HG03520 (cell line): Measurements from ENCODE around the gene NRSN2.
A peak's percentile ranks its signal among the peaks of the same experiment; 100 is the strongest.

ENCODE experiments used
- ATAC-seq: cut with Tn5 transposase; IDR thresholded peaks from one replicate; pipeline ENCODE4 v1.9.1; 2021; ENCODE audit warnings: mild to moderate bottlenecking, moderate library complexity; ENCODE audit not compliant: unreplicated experiment

NRSN2 gene

GRCh38 chr20:346640-347316 is at the start of gene NRSN2:
NRSN2 (plus strand) TSS chr20:347111; CDS start chr20:349644, 2,533 bp downstream.
- ATAC-seq = no peak

GRCh38 chr20:297925-298775 is 48.8 kb upstream of the NRSN2 start:
- peak; percentile 20 for ATAC-seq

GRCh38 chr20:298776-299391 is 48.0 kb upstream of the NRSN2 start:
- no peak for ATAC-seq

- no peak for ATAC-seq
These were observed 46.4 kb upstream of the NRSN2 start for GRCh38 chr20:300345-300990.

GRCh38 chr20:301886-302848 is 44.7 kb upstream of the NRSN2 start:
- no peak for ATAC-seq

DNA sequence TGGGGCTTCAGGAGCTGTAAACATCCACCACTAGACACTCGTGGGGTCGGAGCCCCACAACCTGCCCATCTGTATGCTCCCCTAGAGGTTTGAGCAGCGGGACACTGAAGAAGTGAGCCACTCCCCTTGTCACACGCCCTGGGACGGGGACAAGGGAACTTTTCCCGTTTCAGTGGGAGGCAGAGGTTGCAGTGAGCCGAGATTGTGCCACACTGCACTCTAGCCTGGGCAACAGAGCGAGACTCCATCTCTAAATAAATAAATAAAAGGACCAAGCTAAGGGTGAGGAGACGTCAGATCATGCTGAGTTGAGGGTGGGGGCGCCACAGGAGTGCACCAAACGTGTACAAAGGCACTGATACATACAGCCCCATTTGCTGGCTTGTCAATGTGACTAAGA is 41.2 kb upstream of the NRSN2 start:
- no peak for ATAC-seq

DNA sequence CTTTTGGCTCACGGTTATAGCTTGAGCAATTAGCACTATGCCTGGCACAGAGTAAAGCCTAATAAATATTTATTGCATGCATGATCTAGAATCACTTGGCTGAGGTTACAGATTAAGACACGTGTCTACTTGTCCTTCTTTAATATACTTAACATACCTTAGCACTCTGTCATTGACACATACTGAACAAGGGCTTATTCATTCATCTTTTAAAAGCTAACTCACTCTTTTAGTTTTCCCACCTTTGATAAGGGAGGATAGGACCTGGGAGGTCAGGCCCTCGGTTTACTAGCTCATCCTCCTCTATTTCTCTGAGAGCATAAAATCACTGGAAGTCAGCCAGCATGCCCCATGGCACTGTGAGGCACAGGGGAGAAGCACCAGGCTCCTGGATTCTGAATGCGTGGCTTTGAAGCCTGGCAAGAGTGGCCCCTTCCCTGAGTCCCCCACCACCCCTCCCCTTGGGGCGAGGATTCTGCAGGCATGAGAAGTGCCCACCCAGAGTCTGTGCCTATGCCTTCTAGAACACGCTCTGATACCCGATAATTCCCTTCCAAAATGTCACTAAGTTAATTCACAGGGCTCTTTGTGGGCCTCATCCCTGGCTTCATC is 38.4 kb upstream of the NRSN2 start:
- no peak for ATAC-seq

DNA sequence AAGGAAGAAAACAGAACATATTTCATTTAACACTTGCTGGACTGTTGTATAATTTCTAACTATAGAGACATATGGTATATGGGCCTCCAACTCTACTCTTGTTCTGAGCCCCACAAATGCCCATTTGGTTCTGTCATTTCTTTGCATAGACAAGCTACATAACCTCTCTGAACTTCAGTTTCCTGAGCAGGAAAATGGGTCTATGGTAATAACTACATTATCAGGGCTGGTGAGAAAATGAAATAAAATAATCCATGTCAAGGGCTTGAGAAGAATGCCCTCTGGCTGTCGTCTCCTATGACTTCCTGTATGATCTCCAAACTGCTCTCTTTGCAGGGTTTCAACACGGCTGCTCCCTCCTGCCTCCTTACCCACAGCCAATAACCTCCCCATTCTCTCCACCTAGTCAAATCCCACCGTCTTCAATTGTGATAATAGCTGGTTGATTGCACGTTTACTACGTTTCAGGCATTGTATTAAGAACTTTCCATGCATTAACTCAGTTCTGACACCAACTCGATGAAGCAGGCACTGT is 37.5 kb upstream of the NRSN2 start:
- ATAC-seq = no peak

DNA sequence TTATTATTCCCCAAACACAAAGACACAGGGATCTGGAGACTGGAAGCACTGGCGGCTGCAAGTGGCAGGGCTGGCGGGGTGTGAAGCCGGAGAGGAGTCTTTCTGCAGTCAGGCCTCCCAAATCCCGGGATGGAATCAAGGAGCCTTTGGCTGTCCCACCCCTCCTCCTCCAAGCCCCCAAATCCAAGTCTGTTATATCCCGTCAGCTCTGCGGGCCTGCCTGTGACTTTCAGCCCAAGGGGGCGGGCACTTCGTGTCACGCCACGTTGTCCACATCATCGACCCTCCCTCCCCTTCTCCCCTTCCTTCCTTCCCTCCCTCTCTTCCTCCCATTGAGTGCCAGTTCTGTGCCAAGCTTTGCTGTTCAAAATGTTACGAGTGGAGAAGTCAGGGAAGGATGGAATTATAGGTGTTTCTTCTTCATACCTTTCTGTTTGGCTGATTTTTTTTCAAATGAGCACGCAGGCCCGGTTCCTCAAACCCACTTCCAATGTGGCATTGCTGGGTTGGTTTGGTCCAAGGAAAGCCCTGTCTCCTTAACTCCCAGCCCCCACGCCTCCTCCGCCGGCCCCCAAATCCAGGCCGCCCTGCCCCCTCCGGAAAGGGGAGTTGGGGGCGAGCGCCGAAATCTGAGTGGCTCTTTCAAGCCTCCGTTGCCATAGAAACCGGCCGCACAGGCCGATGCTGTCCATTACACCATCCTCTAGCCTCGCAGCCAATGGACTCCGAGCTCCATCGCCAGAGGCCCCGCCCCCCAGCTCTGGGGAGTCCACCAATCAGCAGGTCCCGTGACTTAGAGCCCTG is 36.9 kb upstream of the NRSN2 start:
- peak; percentile 93 for ATAC-seq

GRCh38 chr20:310645-311044 is 36.3 kb upstream of the NRSN2 start:
- no peak for ATAC-seq

DNA sequence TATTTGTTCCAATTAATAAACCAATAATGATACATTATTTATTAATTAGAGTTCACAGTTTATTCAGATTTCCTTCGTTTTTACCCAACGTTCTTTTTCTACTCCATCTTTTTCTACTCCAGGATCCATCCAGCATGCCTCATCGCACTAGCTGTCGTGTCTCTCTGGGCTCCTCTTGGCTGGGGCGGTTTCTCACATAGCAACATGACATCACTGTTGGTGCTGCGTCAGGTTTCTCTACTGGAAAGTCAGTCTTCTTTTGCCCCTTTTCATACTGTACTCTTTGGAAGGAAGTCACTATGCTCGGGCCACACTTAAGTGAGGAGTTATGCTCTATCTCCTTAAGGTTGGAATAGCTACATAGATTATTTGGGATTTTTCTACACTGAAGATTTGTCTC is 35.3 kb upstream of the NRSN2 start:
- ATAC-seq = no peak

DNA sequence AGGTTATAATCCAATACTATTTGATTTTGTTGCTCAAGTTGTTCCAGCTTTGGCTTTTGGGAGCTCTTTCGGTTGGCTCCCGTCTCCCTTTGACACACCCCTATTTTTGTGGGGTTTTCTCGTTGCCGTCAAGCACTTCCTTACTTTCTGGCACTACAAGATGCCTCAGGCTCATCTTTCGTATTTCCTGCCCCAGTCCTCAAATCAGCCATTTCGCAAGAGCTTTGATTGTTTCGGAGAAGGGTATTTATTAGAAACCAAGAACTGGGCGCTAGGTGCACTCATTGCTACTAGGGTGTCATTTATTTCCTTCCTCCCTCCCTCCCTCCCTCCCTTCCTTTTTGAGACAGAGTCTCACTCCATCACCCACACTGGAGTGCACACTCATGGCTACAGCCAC is 34.8 kb upstream of the NRSN2 start:
- ATAC-seq = no peak

DNA sequence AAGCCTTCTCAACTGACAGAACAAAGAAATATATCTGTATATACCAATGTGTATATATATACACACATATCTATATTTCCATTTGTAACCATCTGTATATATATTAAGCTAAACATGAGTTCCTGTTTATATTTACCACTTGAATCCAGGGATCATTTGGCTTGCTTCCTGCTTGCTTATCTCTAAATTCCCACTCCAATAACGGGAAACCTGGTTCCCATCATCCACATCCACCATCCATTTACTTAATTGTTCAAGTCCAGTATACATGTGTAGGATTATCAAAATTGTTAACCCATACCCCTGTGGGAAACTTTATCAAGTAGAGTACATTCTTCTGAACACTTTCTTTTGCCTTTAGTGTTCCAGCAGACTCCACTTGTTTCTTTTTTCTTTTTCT is 34.0 kb upstream of the NRSN2 start:
- no peak for ATAC-seq

GRCh38 chr20:313402-313801 is 33.5 kb upstream of the NRSN2 start:
- no peak for ATAC-seq

DNA sequence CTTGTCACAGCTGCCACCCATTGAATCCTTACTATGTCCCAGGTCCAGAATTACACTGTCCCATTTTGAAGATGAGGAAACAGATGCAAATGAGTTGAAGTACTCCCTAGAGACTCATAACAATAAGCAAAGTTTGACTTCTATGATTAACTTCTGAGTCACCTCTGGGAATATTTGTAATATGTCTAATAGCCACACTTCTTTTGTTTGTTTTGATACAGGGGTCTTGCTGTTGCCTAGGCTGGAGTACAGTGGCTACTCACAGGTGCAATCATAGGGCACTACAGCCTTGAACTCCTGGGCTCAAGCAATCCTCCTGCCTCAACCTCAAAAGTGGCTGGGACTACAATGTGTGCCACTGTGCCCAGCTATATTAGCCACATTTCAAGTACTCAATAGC is 33.0 kb upstream of the NRSN2 start:
- ATAC-seq = no peak

- ATAC-seq = no peak
These were observed 30.4 kb upstream of the NRSN2 start for GRCh38 chr20:316316-317068.

GRCh38 chr20:324177-325044 is 22.5 kb upstream of the NRSN2 start:
- peak; percentile 51 for ATAC-seq
